GM11168 (cell line): Measurements from ENCODE around the gene MAN1C1.
"Not testable (repeated sequence)": the region's sequence is repeated elsewhere in the genome, so short reads cannot be mapped to it uniquely, and the experiment has no call there.

ENCODE experiments used
- in situ Hi-C: fragments of 300-500 bp; cut with MboI; formaldehyde crosslinking; loops from one replicate; pipeline ENCODE4 v1.12.0; 2022; ENCODE audit warnings: low sequenced_read_pairs; ENCODE audit not compliant: unreplicated experiment

Gene MAN1C1

DNA sequence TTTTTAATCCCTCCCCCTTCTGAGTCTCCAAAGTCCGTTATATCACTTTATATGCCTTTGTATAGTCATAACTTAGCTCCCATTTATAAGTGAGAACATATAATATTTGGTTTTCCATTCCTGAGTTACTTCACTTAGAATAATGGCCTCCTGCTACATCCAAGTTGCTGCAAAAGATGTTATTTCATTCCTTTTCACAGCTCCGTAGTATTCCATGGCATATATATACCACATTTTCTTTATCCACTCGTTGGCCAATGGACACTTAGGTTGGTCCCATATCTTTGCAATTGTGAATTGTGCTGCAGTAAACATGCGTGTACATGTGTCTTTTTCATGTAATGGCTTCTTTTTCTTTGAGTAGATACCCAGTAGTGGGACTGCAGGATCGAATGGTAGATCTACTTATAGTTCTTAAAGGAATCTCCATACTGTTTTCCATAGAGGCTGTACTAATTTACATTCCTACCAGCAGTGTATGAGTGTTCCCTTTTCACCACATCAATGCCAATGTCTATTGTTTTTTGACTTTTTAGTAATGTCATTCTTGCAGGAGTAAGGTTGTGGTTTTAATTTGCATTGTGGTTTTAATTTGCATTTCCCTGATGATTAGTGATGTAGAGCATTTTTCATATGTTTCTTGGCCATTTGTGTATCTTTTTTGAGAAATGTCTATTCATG lies 12.3 kb downstream of the MAN1C1 start:
- in situ Hi-C loops, result no loop called here

DNA sequence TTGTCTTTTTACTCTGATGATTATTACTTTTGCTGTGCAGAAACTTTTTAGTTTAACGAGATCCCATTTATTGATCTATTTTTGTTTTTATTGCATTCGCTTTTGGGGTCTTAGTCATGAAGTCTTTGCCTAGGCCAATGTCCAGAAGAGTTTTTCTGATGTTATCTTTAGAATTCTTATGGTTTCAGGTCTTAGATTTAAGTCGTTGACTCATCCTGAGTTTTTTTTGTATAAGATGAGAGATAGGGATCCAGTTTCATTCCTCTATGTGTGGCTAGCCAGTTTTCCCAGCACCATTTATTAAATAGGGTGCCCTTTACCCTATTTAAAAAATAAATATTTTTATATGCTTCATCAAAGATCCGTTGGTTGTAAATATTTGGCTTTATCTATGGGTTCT lies 13.2 kb downstream of the MAN1C1 start:
- in situ Hi-C loops, result no loop called here

DNA sequence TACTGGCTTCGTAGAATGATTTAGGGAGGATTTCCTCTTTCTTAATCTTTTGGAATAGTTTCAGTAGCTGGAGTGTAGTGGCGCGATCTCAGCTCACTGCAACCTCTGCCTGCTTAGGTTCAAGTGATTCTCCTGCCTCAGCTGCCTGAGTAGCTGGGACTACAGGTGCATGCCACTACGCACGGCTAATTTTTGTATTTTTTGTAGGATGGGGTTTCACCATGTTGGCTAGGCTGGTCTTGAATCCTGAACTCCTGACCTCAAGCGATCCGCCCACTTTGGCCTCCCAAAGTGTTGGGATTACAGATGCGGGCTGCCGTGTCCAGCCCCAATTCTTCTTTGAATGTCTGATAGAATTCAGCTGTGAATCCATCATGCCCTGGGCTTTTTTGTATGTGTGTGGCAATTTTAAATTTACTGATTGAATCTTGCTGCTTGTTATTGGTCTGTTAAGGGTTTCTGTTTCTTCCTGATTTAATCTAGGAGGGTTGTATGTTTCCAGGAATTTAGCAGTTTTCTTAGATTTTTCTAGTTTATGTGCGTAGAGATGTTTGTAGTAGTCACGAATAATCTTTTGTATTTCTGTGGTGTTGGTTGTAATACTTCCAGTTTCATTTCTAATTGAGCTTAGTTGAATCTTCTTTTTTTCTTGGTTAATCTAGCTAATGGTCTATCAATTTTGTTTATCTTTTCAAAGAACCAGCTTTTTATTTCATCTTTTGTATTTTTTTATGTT lies 15.3 kb downstream of the MAN1C1 start:
- in situ Hi-C loops, result no loop called here

DNA sequence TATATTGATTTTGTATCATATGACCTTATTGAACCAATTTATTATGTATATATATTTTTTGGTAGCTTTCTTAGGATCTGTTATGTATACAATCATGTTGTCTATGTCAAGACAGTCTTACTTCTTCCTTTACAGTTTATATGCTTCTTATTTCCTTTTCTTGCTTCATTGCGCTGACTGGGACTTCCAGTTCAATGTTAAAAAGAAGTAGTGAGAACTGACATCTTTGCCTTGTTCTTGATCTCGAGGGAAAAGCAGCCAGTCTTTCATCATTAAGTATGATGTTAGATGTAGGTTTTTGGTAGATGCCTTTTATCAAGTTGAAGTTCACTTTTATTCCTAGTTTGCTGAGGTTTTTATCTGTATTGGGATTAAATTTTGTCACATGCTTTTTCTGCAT lies 17.5 kb downstream of the MAN1C1 start:
- in situ Hi-C loops, result no loop called here

DNA sequence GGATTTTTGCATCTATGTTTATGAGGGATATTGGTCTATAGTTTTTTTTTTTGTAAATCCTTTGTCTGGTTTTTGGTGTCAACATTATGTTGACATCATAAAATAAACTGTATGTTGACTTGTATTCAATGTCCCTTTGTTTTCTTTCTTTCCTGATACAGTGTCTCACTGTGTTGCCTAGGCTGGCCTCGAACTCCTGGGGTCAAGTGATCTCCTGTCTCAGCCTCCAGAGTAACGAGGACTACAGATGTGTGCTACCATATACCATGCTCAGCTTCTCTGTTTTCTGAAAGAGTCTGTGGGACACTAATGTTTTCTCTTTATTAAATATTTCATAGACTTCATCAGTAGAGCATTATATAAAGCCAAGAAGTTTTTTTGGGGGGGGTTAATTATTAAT lies 18.3 kb downstream of the MAN1C1 start:
- in situ Hi-C loops, result no loop called here

DNA sequence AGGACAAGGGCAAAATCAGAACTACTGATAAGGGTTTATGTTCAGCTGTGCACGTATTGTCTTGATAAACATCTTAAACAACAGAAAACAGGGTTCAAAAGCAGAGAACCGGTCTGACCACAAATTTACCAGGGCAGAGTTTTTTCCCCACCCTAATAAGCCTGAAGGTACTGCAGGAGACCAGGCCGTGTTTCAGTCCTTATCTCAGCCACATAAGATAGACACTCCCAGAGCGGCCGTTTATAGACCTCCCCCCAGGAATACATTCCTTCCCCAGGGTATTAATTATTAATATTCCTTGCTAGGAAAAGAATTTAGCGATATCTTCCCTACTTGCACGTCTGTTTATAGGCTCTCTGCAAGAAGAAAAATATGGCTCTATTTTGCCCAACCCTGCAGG lies 19.6 kb downstream of the MAN1C1 start:
- in situ Hi-C loops, result not testable (repeated sequence)

DNA sequence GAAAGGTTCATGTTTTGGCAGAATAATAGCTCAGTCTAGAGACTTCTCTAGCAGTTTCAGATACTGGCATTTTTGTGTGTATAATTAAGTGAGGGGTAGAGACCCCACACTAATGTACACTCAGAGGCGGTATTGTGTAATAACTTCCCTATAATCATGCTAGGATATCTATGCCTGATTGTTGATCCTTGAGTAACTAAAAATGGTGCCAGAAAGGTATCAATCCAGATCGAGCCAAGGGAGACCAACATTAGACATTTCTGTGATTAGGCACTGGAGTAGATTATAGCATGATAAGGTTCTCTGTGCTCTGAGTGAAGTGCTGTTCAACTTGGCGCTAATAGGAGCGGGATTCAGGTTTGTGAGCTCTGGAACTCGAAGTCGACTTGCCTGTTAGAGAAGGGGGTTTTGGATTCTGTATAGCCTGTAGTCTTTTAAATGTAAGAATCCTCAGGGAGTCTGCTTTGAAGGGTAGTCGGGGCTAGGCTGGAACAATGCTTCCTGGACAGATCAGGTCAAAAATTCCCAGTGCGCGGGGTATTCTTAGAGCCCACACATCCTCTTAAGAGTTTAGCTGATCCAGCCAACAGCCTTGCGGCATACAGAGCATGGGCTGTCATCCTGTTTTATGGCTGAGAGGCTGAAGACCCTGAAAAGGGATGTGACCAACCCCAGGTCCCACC lies 24.2 kb downstream of the MAN1C1 start:
- in situ Hi-C loops, result no loop called here

DNA sequence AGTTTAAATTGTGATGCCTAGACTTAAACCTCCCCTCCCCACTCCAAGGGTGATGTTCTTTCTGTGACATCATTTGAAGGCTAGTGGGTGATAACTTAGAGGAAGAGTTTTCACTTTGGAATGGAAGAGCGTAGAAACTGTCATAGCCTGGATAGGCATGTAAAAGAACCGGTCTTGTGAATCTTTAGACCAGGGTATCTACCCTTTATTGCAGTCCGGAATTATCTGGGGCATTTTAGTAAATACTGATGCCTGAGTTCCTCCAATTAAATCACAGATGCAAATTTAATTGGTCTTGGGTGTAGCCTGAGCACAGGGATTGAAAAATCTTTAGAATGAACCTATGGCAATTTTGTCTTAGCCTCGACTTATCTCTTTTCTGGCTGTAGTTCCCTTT lies 24.7 kb downstream of the MAN1C1 start:
- in situ Hi-C loops, result no loop called here

DNA sequence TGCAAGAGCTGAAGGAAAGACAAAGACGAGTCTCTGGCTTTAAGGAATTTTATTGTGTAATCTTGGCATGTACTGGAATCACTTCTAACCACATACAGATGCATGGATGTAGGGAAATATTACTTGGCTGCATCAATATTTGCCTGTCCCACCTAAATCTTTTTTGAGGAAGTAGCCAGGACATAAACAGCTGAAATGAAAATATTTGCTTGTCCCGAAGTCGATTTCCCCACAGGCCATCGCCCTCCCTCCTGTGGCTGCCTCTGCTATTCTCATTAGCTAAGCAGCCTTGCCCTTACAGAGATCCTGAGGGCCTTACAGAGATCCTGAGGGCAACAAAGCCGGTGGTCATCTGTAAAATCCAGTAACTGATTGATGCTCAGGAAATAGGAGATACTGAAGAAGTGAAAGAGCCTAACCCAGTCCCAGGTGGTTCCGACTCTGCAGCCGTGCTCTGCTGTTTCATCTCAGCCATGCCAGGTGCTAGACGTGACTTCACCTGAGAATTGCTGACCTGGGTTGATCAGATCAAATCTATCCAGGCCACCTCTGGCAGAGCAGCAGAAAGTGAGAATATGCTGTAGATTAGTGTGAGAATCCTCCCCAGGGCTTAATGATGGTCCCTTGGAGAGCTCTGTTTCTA lies 25.5 kb downstream of the MAN1C1 start:
- in situ Hi-C loops, result no loop called here

DNA sequence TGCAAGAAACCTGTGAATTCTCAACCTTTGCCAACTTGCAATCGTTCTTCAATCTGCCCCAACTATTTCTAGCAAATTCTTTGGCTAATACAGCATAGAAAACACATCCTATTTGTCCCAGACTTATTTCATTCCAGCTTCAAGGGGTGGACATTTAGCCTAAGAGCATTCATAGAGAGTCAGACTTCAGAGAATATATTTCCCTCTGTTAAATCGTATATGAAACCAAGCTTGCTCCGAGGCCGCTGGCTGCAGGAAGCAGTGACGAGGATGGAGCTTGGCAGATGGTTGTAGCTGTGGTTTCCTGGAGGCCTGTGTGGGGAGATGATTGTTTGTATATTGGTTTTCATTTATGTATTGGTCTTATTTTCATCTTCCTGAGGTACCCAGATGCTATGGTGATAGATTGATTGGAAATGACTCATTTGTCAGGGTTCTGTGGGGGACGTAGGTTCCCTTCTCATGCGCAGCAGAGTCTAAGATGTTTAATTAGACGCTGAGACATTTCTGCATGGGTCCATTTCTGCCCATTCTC lies 26.1 kb downstream of the MAN1C1 start:
- in situ Hi-C loops, result no loop called here

DNA sequence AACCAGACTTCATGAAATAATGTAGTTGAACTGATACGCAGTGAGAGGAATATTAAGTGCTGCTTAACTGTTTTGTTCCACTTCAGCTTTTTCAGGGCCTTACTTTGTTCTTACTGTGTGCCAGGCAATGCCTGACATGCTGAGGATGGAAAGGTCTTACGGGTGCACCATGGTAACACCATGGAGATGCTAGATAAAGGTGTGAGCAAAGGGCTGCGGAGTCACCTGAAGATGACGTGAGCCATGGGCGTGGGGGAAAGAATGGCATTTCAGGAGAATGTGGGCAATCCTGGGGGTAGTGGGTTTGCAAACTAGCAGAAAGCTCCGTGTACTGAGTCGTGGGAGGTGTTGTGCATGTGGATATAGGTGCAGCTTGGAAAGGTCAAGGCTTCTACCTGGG lies 27.3 kb downstream of the MAN1C1 start:
- in situ Hi-C loops, result no loop called here

DNA sequence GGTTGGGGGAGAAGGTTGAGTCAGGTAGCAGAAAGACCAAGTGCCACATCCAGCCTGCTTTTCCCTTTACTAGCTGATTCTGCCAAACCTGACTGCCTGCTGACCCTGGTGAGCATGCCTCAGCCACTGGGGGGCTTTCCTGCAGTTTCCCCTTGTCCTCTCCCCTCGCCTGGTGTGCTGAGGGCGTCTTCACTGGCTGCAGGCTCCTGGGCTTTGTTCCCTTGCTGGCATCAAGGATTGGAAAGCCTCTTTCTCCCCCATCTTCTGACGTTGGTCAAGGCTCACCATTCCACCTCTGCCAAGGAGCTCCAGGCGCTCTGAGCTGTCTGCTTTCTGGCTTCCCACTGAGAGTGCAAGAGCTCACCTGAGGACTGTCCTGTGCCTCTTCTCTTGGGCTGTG lies 28.4 kb downstream of the MAN1C1 start:
- in situ Hi-C loops, result no loop called here

DNA sequence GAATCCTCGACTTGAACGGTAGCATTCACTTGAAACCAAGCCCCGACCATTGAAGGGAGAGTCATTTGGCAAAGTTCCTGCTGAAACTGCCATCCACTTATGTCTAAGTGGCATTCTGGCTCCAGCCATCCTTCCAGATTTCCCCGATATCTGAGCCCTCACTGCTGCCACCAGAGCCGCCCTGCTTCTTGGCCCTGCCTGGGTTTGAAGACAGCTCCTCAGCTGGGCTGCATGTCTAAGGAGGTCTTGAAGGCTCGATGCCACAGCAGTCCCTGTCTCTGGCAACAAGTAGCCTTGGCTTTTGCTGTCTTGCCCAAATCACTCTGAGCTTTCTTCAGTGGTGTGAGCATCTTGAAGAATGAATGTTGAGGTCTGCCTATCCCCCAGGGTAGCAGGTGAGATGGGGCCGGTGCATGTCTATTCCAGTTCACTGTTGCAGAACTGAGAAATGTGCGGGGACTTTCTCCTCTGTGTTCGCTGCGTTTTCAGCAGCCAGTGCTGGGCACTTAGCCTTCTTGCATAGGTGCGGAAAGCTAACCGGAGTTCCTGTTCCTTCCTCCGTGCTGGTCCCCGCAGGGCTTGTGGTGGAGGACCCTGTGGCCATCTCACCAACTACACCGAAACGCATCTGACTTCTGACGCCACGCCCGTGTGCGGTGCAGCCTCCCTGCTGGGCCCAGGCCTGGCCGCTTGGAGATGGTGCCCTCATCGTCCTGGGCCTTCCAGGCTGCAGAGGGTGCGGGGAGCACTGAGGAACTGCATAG lies 29.2 kb downstream of the MAN1C1 start:
- in situ Hi-C loops, result no loop called here

DNA sequence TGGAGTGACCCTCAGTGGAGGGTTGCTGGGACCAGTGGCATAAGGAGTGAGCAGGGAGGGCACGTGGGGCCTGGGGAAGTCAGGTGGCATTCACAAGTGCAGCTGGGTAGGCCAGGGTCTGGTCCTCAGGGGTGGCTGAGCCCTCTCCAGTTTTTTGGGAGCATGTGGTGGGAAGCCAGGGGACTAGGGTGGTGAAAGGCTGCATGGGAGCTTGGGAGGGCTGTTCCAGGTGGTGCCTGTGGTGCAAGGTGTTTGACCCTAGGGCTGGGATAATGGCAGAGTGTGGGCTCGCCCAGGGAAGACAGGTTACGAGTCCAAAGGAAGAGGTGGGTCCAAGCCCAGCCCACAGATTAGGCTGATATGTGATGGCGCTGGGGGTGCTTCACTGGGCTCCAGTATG lies 30.5 kb downstream of the MAN1C1 start:
- in situ Hi-C loops, result no loop called here

DNA sequence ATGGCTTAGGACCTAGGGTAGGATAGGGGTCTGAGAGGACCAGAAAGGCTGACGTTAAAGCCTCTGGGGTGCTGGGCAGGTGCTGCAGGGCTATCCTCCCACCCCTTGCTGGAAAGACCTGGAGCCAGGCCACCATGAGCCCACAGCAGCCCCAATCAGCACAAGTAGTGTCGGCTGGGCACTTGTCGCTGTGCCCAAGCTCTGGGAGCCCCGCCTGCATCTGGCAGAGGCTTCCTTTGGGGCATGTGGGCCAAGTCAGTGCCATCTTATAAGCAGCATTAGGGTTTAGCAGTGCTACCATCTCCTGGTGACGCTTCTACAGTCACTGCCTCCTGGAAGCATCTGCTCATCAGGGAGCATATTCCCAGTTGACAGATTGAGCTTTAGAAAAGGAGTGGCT lies 31.3 kb downstream of the MAN1C1 start:
- in situ Hi-C loops, result no loop called here

DNA sequence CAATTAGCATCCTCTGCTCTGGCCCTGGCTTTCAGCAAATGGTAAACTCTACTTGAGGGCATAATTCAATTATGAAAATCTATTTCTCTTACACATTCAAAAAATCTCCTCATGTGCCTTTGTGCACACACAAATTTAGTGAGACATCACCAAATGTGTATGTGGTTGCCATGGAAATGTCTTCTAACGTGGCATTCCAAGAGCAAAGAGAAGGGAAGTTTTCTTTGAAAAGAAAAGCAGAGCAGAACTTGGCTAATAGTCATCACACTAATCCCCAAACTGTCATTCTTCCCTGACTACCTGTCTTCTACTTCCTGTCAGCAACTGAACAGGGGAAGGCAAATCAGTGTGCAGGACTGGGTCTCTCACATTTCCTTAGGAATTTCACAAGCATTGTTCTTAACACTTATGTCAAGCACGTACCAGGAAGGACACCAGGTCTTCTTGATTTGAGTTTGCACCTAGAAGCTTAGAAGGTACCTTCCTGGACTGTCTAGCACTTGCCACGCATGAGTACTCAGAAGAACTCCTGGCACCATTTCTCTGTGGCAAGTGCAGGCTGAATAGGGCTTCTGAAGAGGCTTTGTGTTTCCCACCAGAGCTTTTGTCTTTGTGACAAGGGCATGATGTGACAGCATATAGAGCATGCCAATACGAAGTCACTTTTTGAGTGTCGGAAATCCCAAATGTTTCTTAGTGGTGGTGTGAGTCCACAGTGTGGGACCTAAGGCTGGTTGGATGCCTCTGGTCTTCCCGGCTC lies 32.3 kb downstream of the MAN1C1 start:
- in situ Hi-C loops, result no loop called here

DNA sequence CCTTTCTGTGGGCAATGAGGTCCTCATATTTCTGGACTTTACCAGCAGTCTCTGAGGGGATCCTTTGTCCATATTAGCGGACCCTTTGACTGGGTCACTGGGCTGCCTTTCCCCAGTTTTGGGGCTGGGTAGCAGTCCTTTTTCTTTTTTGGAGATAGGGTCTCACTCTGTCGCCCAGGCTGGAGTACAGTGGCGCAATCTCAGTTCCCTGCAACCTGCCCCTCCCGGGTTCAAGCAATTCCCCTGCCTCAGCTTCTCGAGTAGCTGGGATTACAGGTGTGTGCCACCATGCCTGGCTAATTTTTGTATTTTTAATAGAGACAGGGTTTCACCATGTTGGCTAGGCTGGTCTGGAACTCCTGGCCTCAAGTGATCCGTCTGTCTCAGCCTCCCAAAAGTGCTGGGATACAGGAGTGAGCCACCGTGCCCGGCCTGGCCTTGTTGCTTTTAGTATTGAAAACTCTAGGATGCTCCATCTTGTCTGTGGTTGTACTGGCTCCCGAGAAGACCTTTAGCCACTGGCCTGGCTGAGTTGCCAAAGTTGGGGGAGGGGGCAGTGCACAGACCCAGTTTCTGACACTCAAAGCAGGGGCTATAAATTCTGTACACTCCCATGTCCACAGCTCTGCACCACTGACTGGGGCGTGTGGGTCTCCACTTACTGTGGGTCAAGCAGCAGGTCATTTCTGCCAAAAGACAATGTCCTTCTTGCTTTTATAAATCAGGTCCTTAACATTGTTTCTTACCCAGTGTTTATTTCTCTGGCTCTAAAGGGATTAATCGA lies 33.1 kb downstream of the MAN1C1 start:
- in situ Hi-C loops, result loop anchor here (10.0 kb wide), 1 partner anchor 685 kb away; no protein-coding TSS in a partner anchor

DNA sequence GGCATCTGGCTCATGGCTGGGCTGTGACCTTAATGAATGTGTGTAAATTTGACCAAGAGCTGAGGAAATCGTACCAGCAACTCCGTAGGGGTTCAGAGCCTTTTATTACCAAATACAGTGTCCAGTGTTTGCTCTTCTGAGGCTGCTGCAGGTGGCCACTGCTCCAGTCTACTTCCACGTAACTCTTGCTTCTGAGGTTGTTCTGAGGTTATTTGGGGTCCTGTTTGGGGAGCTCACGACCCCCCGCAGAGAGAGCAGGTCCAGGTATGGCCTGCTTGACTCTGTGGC lies 33.6 kb downstream of the MAN1C1 start:
- in situ Hi-C loops, result loop anchor here (10.0 kb wide), 1 partner anchor 685 kb away; no protein-coding TSS in a partner anchor
